NCI-H774 (cell line): ENCODE measurements around the gene FAM118B.
A peak's percentile ranks its signal among the peaks of the same experiment; 100 is the strongest.

Experiments used
- DNase-seq: peaks from one replicate; lab custom pipeline; 2025; lab: John Stamatoyannopoulos, UW

FAM118B gene

GRCh38 chr11:126186708-126187529 lies 24.7 kb upstream of the FAM118B start:
- DNase-seq, result no peak

GRCh38 chr11:126188332-126189108 lies 23.1 kb upstream of the FAM118B start:
- DNase-seq, result no peak

DNA sequence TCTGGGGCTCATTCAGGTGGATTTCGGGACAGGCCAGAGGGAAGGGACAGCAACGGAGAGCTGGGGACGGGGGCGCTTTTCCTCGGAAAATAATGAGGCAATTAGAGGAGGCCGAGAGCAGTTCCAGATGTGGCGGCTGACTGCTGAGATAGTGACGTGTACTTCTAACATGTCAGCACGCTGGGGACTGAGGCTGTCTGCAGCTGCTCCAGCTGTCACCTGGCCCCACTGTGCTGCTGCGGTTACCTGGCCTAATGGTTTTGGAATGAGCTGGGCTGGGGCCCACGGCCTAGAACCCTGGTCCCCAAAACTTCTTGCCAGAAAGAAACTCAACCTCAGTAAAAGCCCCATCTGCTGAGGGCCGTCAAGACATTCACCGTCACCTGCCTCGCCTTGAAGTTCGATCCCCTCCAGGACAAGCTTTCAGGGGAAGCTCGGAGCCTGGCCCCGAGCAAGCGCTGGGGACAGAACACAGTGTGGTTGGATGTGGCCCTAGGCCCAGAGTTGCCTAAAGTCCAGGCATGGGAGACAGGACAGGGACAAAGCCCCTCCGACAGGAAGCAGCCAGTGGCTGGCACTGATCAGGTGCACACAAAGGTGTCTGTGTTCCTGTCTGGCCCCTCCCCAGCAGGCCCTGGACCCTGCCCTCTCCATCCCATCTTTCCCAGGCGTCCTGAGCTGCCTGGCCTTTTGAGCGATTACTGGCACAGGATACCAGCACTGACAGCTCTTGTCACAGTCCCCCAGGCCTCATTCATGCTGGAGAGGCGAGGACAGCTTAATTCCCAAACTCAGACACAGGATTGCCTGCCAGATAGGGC lies 22.3 kb upstream of the FAM118B start:
- no peak for DNase-seq

DNA sequence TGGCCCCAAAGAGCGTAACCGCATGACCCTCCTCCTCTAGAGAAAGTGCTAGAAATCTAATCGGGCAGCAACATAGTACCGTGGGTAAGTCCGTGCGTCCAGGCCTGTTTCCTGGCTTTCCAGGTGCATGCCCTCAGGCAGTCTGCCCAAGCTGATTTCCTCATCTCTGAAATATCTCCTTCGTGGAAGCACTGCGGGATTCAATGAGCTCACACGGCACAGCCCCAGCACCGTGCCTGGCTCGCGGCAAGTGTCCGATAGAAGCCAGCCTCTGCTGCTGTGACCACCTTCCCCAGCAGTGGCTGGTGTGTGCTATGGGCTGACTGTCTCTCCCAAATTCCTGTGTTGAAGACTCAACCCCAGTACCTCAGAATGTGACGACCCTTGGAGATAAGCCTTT lies 20.8 kb upstream of the FAM118B start:
- no peak for DNase-seq

GRCh38 chr11:126191379-126192073 lies 20.1 kb upstream of the FAM118B start:
- DNase-seq, result no peak

DNA sequence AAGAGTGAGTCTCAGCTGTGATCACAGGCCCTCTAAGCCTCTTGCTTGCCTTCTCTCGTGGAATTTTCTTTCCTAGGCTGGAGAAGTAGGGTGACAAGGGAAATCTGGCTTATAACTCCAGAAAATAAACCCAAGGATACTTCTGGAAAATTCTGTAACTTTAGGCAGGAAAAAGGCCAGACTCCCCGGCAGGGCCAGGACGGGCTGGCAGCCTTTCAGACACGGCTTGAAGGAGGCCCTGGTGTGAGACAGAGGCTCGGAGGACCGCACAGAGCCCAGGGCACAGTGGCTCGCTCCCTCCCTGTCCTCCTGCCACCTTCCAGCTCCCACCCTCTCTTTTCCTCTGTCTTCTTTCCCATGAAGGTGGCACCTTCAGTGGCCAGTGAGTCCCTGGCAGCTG lies 19.2 kb upstream of the FAM118B start:
- no peak for DNase-seq

- no peak for DNase-seq
Measured at GRCh38 chr11:126193038-126193478, 18.5 kb upstream of the FAM118B start.

DNA sequence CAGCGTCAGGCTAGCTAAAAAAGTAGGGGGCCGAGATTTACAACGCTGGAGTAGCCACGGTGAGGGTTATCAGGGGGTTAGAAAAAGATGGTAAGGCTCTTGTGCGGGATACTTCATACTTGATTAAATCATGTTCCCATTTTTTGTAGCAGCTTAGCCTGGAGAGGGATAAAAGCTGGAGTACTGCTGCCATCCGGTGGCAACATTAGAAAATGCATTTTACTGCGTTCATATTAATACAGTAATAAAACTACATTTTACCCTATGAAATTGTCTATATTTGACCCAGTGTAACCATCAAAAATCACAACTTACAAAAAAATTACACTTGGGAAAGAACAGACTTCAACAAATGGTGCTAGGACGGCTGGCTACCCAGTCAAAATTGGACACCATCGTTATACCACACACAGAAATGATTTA lies 17.4 kb upstream of the FAM118B start:
- DNase-seq, result peak; percentile 23

- DNase-seq, result no peak
Measured at GRCh38 chr11:126195119-126195518, 16.5 kb upstream of the FAM118B start.

DNA sequence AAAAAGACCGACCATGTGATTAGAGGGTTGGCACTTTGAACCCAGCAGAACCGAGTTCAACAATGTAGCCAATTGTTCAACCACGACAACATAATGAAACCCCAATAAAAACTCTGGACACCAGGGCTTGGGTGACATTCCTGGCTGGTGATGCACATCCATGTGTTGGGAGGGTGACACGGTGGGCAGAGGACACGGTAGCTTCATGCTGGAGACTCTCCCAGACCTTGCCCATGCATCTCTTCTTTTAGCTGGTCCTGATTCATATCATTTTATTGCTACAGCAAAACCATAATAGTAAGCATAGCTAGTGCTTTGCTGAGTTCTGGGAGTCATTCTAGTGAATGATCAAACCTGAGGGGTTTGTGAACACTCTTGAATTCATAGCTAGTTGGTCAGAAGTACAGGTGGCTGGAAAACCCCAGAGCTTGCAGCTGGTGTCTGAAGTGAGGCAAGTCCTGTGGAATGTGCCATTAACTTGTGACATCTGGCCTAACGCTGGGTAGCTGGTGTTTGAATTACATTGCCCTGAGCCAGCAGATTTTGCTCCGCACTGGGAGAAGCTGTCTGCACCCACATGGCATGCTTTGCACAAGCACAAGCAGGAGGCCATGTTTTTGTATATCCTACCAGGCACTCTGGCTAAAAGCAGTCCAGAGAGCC lies 14.2 kb upstream of the FAM118B start:
- no peak for DNase-seq

DNA sequence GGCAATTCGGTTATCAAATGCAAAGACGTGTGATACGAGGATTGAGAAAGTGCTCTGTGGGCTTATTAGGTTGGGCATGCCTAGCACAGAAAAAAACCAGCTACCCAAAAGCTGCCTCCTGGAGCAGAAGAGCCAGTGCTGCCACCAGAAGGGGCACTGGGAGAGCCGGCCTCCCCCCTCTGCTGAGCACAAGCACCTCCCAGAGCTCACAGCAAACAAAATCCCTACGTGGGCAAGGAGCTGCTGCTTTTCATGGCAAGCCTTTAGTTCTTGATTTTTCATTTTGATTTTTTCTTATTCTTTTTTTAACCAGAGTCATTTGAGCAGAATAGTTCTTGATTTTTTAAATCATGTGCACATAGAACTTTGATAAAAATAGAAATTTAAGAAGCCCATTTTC lies 12.9 kb upstream of the FAM118B start:
- DNase-seq, result no peak

GRCh38 chr11:126202646-126203359 lies 8.8 kb upstream of the FAM118B start:
- DNase-seq, result no peak

DNA sequence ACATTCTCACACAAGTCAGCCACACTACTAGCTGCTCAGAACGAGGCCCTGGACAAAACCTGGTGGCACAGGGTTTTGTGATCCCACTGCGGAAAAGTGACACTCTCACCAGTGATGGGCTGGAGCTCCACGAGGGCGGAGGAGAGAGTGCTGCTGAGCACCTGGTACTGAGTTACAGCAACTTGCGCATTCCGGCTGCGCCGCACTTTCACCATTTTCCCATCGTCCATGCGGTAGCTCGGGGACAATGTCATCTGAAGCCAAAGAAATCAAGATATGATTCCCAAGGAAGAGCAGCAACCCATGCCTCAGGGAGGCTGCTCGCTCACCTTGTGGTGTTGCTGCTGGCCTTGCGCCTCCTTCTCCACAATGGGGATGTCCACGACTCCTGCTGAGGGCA lies 6.2 kb upstream of the FAM118B start:
- no peak for DNase-seq

DNA sequence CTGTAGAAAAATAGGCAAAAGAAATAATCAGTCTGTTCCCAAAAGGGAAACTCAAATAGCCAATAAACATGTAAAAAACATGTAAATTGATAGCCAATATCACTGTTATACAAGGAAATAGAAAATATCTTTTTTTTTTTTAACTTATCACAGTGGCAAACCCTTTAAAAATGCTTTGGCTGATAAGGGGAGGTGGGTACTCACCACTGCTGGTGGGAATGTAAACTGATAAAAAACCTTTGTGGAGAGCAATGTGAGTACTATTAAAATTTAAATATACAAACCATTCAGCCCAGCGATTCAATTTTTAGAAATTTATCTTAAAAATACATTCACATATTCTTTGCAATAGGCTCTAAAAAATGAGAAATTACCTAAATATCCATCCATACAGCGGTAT lies 3.7 kb upstream of the FAM118B start:
- DNase-seq, result no peak

GRCh38 chr11:126210871-126211235 lies 729 bp upstream of the FAM118B start:
- DNase-seq, result no peak

GRCh38 chr11:126212089-126212660 lies 593 bp downstream of the FAM118B start:
- no peak for DNase-seq

- DNase-seq, result no peak
Measured at GRCh38 chr11:126214441-126214840, 2.9 kb downstream of the FAM118B start.

- no peak for DNase-seq
Measured at GRCh38 chr11:126214841-126215240, 3.3 kb downstream of the FAM118B start.

DNA sequence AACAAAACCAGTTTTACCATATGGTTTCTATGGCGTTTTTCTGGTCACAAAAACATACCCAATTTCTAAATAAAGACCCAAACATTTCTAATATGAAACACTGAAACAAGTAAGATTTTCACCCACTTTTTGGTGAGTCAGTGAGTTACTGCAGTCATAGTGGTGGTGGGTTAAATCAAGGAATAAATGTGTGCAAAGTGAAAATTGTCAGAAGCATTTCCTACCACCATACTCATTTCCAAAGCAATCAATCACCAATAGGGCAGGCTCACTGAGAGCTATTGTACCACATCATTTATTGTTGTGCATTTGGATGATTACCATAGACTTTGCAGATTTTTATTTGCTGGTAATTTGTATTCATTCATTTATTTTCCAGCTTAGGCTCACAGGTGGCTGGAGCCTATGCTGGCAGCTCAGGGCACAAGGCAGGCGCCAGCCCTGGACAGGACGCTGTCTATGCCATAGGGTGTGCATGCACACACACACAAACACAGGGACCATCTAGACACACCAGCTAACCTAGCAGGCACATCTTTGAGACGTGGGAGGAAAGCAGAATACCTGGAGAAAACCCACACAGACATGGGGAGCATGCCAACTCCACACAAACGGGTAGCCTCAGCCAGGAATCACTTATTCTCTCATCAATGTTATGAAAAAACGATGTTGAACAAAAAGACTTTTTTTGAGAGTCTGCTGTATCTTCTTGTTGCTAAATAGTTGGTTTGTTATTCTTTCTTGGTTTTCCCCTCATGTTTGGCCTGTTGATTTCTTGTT lies 5.1 kb downstream of the FAM118B start:
- no peak for DNase-seq
